Skeletal muscle satellite cell (primary cell): ENCODE results near the gene ZBTB9.
"Not testable (repeated sequence)": the region's sequence is repeated elsewhere in the genome, so short reads cannot be mapped to it uniquely, and the experiment has no call there.

Source experiments
- H3K27me3 ChIP-seq: 2 replicates; pipeline ENCODE4 v1.7.0; 2013; ENCODE audit warnings: low read length; ENCODE audit not compliant: control insufficient read depth, insufficient read depth
- H3K36me3 ChIP-seq: 2 replicates; pipeline ENCODE4 v1.7.0; 2013; ENCODE audit warnings: mild to moderate bottlenecking, control low read depth, low read length; ENCODE audit not compliant: insufficient read depth
- H3K4me1 ChIP-seq: 2 replicates; pipeline ENCODE4 v1.7.0; 2013; ENCODE audit warnings: low read length; ENCODE audit not compliant: control insufficient read depth, insufficient read depth
- H3K4me2 ChIP-seq: 2 replicates; pipeline ENCODE4 v1.7.0; 2013; ENCODE audit warnings: mild to moderate bottlenecking, low read length
- H3K4me3 ChIP-seq: 2 replicates; pipeline ENCODE4 v1.7.0; 2013; ENCODE audit warnings: low read length
- H3K9ac ChIP-seq: 2 replicates; pipeline ENCODE4 v1.7.0; 2013; ENCODE audit warnings: mild to moderate bottlenecking, low read depth, low read length, moderate library complexity
- H3K9me3 ChIP-seq: replicated peaks from 2 replicates; pipeline ENCODE4 v1.7.0; 2013; ENCODE audit warnings: mild to moderate bottlenecking, control low read depth, low read length

ZBTB9 gene

GRCh38 chr6:33455051-33455450, 675 bp downstream of the ZBTB9 start:
- H3K4me2 ChIP-seq, result peak overlapping the region; percentile 92
- H3K9ac ChIP-seq, result peak overlapping the region; percentile 90
- peaks cover 13% of the 10 kb centered on the region for H3K36me3 ChIP-seq
- H3K4me1 ChIP-seq, result no peaks in the 10 kb centered on the region
- no peaks in the 10 kb centered on the region for H3K27me3 ChIP-seq
- H3K9me3 ChIP-seq, result no peaks in the 10 kb centered on the region
- H3K4me3 ChIP-seq, result peak overlapping the region; percentile 87

GRCh38 chr6:33456156-33456555, 1.8 kb downstream of the ZBTB9 start:
- Histone ChIP-seq H3K9ac (no peak overlapping the region), H3K9me3 (no peaks in the 10 kb centered on the region), H3K4me1 (no peaks in the 10 kb centered on the region), H3K4me2 (no peak overlapping the region), H3K4me3 (no peak overlapping the region), H3K36me3 (peaks cover 13% of the 10 kb centered on the region), H3K27me3 (no peaks in the 10 kb centered on the region)

DNA sequence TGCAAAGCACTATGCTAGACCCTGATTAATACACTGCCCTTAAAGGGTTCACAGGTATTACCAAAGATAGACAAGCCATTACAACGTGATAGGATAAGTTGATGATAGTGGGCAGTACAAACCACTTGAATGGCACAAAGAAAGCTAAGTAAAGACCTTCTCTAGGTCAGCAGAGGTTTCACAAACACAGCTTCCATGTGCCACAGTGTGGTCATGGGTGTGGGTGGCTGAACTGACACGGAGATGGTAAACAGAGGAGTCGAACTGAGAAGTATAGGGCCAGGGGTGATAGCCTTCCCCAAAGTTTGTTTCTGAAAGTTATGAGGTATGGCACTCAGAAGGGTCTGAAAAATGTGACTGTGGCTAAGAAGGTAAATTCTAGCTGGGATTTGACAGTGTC, 4.3 kb downstream of the ZBTB9 start:
- Histone ChIP-seq H3K4me3 (no peak overlapping the region), H3K4me1 (no peaks in the 10 kb centered on the region), H3K4me2 (no peak overlapping the region), H3K9ac (no peak overlapping the region), H3K36me3 (peaks cover 13% of the 10 kb centered on the region), H3K27me3 (peaks cover 6% of the 10 kb centered on the region), H3K9me3 (no peaks in the 10 kb centered on the region)

- Histone ChIP-seq H3K9me3 (no peaks in the 10 kb centered on the region), H3K9ac (no peak overlapping the region), H3K4me1 (no peaks in the 10 kb centered on the region), H3K4me3 (no peak overlapping the region), H3K36me3 (peaks cover 13% of the 10 kb centered on the region), H3K4me2 (no peak overlapping the region), H3K27me3 (peaks cover 8% of the 10 kb centered on the region)
Measured at GRCh38 chr6:33459226-33459625, 4.8 kb downstream of the ZBTB9 start.

GRCh38 chr6:33466075-33466735, 11.8 kb downstream of the ZBTB9 start:
- Histone ChIP-seq H3K4me1 (no peaks in the 10 kb centered on the region), H3K4me3 (no peak overlapping the region), H3K9me3 (no peaks in the 10 kb centered on the region), H3K27me3 (peaks cover 37% of the 10 kb centered on the region), H3K36me3 (no peaks in the 10 kb centered on the region), H3K9ac (no peak overlapping the region), H3K4me2 (no peak overlapping the region)

GRCh38 chr6:33467091-33467490, 12.7 kb downstream of the ZBTB9 start:
- H3K9me3 ChIP-seq, result no peaks in the 10 kb centered on the region
- H3K27me3 ChIP-seq, result peaks cover 41% of the 10 kb centered on the region
- H3K4me1 ChIP-seq, result no peaks in the 10 kb centered on the region

GRCh38 chr6:33469661-33470060, 15.3 kb downstream of the ZBTB9 start:
- Histone ChIP-seq H3K9ac (no peak overlapping the region), H3K4me3 (no peak overlapping the region), H3K27me3 (peaks cover 33% of the 10 kb centered on the region), H3K36me3 (no peaks in the 10 kb centered on the region), H3K4me2 (no peak overlapping the region), H3K4me1 (no peaks in the 10 kb centered on the region), H3K9me3 (no peaks in the 10 kb centered on the region)

More at GRCh38 chr6:33467091-33467490, 12.7 kb downstream of the ZBTB9 start:
- H3K36me3 ChIP-seq, result no peaks in the 10 kb centered on the region
- H3K4me2 ChIP-seq, result no peak overlapping the region
- H3K9ac ChIP-seq, result no peak overlapping the region
- no peak overlapping the region for H3K4me3 ChIP-seq

DNA sequence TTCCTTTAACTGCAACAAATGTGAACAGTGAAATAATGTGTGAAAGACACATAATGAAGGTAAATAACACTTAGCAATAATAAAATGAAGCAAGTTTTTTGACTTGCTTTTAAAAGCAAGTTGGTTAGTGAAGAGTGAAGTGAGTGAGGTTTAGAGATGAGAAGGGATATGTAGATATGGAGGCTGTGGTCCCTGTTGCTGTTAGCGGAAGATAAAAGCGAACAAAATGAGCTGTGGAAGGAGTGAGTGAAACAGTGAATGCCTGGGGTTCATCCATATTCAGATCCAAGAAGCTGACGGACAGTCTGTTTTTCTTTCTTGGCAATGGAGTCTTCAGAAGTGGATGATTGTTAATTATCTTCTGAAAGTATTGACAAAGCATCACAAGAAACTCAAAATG, 23.5 kb downstream of the ZBTB9 start:
- Histone ChIP-seq H3K4me2 (no peak overlapping the region), H3K36me3 (no peaks in the 10 kb centered on the region), H3K4me1 (no peaks in the 10 kb centered on the region), H3K9ac (no peak overlapping the region), H3K27me3 (peaks cover 18% of the 10 kb centered on the region), H3K4me3 (no peak overlapping the region), H3K9me3 (no peaks in the 10 kb centered on the region)

GRCh38 chr6:33481192-33481591, 26.8 kb downstream of the ZBTB9 start:
- Histone ChIP-seq H3K4me2 (no peak overlapping the region), H3K36me3 (no peaks in the 10 kb centered on the region), H3K9ac (no peak overlapping the region), H3K4me1 (no peaks in the 10 kb centered on the region), H3K9me3 (no peaks in the 10 kb centered on the region), H3K27me3 (peaks cover 18% of the 10 kb centered on the region), H3K4me3 (no peak overlapping the region)

GRCh38 chr6:33482620-33483019, 28.2 kb downstream of the ZBTB9 start:
- not testable (repeated sequence) for H3K9ac ChIP-seq, H3K4me1 ChIP-seq, H3K36me3 ChIP-seq, H3K4me2 ChIP-seq, H3K4me3 ChIP-seq, H3K9me3 ChIP-seq
- H3K27me3 ChIP-seq, result peaks cover 13% of the 10 kb centered on the region

- Histone ChIP-seq H3K27me3 (peaks cover 10% of the 10 kb centered on the region), H3K4me1 (no peaks in the 10 kb centered on the region), H3K9ac (no peak overlapping the region), H3K4me2 (no peak overlapping the region), H3K9me3 (no peaks in the 10 kb centered on the region), H3K36me3 (no peaks in the 10 kb centered on the region), H3K4me3 (no peak overlapping the region)
Measured at GRCh38 chr6:33483678-33484077, 29.3 kb downstream of the ZBTB9 start.

DNA sequence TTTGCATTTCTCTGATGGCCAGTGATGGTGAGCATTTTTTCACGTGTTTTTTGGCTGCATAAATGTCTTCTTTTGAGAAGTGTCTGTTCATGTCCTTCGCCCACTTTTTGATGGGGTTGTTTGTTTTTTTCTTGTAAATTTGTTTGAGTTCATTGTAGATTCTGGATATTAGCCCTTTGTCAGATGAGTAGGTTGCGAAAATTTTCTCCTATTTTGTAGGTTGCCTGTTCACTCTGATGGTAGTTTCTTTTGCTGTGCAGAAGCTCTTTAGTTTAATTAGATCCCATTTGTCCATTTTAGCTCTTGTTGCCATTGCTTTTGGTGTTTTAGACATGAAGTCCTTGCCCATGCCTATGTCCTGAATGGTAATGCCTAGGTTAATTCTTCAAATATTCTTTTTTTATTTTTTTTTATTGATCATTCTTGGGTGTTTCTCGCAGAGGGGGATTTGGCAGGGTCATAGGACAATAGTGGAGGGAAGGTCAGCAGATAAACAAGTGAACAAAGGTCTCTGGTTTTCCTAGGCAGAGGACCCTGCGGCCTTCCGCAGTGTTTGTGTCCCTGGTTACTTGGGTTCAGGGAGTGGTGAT, 30.4 kb downstream of the ZBTB9 start:
- not testable (repeated sequence) for H3K36me3 ChIP-seq, H3K27me3 ChIP-seq

More for the DNA sequence above, 30.4 kb downstream of the ZBTB9 start:
- H3K4me3 ChIP-seq, H3K9ac ChIP-seq, H3K4me2 ChIP-seq, H3K4me1 ChIP-seq, H3K9me3 ChIP-seq: not testable (repeated sequence)
